GM12875 (cell line): Measurements from ENCODE around the gene BHLHE23.

Source experiments
- H3K4me3 ChIP-seq: one replicate; pipeline ENCODE4 v1.5.1; 2011; ENCODE audit warnings: low read depth, low read length, control low read depth
- CTCF ChIP-seq: IDR thresholded peaks from 2 replicates; pipeline ENCODE4 v1.5.1; 2011; ENCODE audit warnings: low read depth, mild to moderate bottlenecking, control low read depth, inconsistent platforms, low read length, moderate library complexity, borderline replicate concordance; ENCODE audit not compliant: insufficient read depth

Gene BHLHE23

GRCh38 chr20:63014287-63014686 lies 7.5 kb upstream of the BHLHE23 start:
- no peak overlapping the region for H3K4me3 ChIP-seq
- no peak for TF ChIP-seq CTCF

DNA sequence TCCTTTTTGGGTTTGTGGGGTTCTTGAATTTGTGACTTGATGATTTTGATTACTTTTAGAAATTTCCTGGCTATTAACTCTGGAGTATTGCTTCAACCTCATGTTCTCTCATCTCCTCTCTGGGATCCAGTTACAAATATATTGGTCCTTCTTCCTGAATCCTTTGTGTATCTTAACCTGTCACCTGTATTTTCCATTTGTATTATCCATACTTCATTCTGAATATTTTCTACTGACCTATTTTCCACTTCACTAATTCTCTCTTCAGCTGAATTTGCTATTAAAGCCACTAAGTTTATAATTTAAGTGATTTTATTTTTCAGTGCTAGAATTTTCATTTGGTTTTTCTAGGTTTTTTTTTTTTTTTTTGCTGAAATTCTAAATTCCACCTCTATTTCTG lies 6.4 kb upstream of the BHLHE23 start:
- H3K4me3 ChIP-seq = no peak overlapping the region
- no peak for TF ChIP-seq CTCF

GRCh38 chr20:63011798-63012197 lies 5.0 kb upstream of the BHLHE23 start:
- H3K4me3 ChIP-seq = no peak overlapping the region
- no peak for TF ChIP-seq CTCF

GRCh38 chr20:63009988-63010769 lies 3.4 kb upstream of the BHLHE23 start:
- H3K4me3 ChIP-seq = peak overlapping the region; percentile 60
- TF ChIP-seq CTCF = no peak

- peak; percentile 93 for TF ChIP-seq CTCF
- H3K4me3 ChIP-seq = peak overlapping the region; percentile 60
These were observed 2.5 kb upstream of the BHLHE23 start for GRCh38 chr20:63009045-63009961.

- no peak overlapping the region for H3K4me3 ChIP-seq
- no peak for TF ChIP-seq CTCF
These were observed 1.8 kb upstream of the BHLHE23 start for GRCh38 chr20:63008541-63009044.
